ENCODE data around the gene SLIT3.

DNA sequence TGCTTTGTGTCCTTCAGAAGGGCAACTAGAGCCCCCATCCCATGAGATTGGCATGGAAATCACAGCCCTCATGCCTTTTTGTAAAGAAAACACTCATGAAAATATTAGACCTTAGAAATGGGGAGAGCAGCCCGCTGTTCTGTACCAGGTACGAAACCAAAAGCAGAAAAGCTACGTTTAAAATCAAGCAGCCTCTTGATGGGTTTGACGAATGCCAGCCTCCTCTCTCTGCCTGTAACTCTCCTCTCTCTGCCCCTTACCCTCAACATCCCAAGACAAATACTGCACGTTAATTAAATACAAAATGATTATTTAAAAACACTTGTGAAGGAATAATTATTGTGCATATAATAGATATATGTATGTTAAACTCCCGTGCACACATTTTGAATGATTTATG, 390.1 kb downstream of the SLIT3 start:
- TF ChIP-seq, protein P1, sequence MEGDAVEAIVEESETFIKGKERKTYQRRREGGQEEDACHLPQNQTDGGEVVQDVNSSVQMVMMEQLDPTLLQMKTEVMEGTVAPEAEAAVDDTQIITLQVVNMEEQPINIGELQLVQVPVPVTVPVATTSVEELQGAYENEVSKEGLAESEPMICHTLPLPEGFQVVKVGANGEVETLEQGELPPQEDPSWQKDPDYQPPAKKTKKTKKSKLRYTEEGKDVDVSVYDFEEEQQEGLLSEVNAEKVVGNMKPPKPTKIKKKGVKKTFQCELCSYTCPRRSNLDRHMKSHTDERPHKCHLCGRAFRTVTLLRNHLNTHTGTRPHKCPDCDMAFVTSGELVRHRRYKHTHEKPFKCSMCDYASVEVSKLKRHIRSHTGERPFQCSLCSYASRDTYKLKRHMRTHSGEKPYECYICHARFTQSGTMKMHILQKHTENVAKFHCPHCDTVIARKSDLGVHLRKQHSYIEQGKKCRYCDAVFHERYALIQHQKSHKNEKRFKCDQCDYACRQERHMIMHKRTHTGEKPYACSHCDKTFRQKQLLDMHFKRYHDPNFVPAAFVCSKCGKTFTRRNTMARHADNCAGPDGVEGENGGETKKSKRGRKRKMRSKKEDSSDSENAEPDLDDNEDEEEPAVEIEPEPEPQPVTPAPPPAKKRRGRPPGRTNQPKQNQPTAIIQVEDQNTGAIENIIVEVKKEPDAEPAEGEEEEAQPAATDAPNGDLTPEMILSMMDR (IDR thresholded peaks at IDR 0.05): no peak
- TF ChIP-seq POLR2AphosphoS5 (IDR thresholded peaks at IDR 0.05; ENCODE audit: insufficient read depth in 1 of 2, low read depth in 1 of 2) (no peak), POLR2A (IDR thresholded peaks at IDR 0.05) (no peak)
